ENCODE data around the gene RAD21L1.
"Not testable (repeated sequence)": the region's sequence is repeated elsewhere in the genome, so short reads cannot be mapped to it uniquely, and the experiment has no call there.

Gene RAD21L1

DNA sequence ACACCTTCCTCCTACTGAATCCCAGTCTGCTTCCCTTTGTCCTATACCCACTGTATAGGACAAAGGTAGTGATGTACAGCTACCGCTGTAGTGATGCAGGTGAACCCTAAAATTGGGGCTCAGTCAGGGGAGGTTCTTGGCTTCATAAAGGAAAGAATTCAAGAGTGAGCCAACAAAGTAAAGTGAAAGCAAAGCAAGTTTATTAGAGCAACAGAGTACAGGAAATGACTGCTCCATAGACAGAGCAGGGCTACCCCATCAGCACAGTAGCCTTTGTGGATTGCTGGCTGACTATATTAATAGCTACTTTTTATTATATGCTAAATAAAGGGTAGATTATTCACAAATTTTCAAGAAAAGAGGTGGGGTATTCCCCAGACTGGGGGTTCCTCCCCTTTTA lies 25.9 kb upstream of the RAD21L1 start:
- DNase-seq (ENCODE audit: low spot score) = no peak

DNA sequence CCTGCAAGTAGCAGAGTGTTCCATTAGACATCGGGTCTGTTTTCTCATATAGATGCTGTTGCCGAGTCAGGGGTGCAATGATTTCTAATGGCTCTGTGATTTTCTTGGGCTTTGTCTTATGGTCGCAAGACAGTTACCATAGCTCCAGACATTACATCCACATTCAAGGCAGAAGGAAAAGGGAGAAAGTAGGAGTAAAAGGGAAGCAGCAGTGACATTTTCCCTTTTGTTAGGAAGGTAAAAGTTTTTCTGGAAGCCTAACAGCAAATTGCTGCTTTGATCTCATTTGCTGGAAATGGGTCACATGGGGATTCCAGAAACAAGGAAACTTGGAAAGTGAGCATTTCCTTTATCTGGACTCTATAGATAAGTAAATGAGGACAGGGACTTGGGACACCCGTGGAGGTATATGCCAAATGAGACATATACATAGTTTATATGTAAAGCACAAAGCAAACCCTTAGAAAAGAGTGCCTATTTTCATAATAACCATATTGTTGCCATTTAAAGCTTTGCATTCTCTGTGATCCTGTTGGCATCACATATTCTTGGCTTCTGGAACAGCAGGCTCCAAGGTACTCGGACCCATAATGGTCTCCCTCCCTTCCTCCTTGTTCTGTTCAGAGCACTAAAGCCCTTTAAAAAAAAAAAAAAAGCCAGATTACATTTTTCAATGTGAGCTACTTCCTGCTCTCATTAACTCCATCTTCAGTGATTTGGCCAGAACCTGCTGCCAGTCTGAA lies 22.9 kb upstream of the RAD21L1 start, which contains the start of gene C20orf202:
Gene C20orf202, plus strand, starts transcription at position 693 of the 743 bp plus-strand sequence. CDS start 132 bp downstream, outside the sequence.
- no peak for DNase-seq (ENCODE audit: low spot score)

DNA sequence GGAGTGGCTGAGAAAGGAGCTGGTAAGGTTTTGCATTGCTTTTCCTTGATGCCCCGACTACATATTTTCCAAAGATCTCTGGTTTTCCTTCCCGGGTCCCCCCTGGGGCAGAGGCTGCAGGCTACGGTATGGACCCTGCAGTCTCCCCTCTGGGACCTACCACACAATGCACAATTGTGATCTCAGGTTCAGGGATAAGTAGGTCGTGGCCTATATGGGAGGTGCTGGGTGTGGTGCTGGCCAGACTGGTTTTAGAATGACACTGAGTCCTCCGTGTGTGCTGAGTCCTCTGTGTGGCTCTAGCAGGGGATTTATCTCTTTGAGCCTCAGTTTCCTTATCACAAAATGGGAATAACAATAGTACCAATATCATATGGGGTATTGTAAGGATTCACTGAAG lies 22.2 kb upstream of the RAD21L1 start:
- no peak for DNase-seq (ENCODE audit: low spot score)

DNA sequence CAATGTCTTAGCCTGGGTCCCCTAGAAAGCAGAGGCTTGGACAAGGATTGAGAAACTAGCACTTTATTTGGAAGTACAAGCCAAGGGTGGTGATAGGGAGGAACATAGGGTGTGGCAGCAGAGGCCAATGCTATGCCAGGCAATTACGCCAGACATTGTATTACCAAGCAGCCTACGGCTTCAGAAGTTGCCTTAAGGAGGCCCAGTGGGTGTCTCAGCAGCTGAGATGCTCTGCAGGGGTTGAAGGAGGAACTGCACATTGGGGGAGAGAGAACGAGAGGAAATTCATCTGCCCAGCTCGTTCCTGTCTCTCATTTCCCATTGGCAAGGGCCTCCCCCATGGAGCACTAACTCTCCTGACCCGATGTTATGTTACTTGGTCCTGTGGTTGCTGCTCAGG lies 21.7 kb upstream of the RAD21L1 start:
- DNase-seq (ENCODE audit: low spot score) = no peak

DNA sequence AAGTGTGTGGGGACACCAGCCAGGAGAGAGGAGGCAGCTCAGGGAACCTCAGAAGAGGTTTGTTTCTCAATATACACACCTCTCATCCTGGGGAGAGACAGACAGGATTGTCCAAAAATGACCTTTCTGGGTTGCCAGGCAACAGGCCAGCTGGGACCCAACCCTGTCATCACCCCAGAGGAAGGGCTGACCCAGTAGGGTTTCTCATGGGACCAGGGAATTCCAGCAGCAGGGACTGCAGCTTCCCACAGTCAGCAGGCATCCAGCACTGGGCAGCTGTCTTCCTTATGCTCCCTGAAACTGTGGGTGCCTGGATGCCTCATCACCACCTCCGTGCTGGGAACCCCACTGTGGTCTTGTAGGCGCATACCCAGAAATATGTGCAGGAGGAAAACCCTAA lies 21.3 kb upstream of the RAD21L1 start:
- no peak for DNase-seq (ENCODE audit: low spot score)

DNA sequence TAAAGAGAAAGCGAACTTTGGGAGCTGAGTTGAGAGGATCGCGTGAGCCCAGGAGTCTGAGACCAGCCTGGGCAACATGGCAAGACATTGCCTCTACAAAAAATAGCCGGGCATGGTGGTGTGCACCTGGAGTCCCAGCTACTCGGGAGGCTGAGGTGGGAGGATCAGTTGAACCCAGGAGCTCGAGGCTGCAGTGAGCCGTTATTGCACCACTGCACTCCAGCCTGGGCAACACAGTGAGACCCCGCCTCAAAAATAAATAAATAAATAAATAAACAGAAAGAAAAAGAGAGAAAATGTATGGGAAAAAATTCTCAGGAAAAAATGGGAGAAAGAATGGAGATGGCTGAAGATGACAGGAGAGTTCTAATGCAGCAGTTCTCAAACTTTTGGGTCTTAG lies 20.0 kb upstream of the RAD21L1 start:
- DNase-seq (ENCODE audit: low spot score) = no peak

DNA sequence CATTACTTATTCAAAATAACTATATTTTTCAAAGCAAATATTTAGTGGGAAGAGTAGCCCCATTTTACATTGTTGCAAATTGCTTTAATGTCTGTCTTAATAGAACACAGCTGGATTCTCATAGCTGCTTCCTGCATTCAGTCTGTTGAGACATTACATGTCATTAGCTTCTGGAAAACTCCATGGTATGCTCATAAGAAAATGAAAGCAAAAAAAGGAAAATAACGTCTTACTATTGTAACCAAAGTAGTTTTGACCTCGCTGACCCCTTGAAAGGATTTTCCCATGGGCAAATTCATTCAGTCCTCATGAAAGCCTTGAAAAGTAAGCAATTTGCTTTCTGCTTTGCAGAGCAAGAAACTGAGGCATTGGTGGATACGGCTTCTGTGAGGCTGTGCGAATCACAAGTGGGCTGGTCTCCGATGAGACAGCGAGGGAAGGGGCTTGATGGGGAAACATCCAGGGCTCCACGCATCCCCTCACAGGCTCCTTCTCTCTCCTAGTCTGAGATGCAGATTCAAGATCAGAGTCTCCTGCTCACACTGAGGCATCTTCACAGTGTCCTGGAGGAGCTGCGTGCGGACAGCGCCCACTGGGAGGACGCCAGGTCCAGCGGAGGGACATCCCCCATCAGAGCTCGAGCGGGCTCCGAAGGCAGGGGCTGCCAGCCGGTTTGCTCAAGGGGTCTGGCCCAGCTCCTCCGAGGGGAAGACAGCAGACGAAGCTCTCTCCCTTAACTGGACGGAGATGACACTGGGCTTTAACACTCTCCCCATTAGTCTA lies 19.3 kb upstream of the RAD21L1 start:
- DNase-seq (ENCODE audit: low spot score) = no peak

DNA sequence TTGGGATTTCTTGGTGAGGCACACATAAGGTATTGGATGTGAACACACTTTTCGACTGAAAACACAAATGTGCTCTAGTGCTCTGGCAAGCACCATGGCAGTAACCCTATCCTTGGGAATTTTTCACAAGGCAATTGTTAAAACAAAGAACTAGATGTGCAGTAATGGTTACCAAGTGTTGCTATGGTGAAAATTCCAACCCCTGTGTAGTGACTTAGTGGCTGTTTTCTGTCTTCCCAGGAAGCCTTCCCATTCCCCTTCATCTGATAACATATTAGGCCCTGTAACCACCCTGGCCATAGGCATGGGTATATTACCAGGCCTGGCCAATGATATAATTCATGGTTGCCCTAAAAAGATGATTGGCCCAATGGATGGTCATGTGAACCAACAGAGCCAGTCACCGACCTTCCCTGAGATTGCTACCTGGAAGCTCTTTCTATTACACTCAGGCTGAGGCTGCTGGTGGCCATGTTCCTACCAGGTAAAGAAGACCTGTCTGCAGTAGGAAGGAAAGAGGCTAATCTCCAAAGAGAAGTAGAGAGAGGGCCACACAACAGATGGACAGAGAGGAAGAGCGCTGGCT lies 18.5 kb upstream of the RAD21L1 start:
- no peak for DNase-seq (ENCODE audit: low spot score)

DNA sequence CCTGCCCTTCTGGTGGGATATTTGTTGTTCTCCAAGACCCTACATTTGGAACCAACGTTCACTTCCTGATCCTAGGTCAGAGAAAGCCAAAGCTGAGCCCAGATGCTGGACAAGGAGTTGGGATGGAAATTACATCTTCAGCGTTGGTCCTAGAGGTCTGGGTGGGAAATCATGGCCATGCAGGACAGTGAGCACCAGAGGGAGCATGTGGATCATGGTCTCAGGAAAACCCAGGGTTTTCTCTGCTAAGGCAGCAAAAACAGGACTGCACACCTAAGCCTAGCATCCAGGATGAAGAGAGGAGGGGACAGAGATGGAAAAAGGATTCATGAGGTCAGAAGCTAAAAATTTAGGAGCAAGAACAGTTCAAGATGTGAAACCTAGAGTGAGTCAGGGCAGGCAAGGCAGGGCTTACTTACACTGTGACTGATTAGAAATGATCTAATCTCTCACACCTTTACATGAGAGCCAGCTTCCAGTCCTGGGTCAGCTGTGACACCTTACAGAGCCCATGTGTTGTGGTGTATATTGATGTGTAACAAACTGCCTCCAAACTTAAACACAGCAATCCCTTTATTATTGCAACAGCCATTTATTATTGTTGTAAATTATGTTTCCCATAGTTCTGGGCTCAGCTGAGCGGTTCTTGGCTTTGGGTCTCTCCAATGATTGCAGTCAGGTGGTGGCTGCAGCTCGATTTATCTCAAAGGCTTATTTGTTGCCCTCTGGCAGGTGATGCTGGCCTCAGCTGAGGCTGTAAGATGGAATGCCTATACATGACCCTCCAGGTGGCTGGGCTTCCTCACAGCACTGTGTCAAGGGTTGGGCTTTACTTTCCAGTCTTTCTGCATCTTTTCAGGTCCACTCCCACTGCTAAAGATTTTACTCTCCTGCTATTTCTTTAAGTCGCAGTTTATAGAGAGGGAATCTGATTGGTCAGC lies 16.1 kb upstream of the RAD21L1 start:
- DNase-seq (ENCODE audit: low spot score) = no peak

DNA sequence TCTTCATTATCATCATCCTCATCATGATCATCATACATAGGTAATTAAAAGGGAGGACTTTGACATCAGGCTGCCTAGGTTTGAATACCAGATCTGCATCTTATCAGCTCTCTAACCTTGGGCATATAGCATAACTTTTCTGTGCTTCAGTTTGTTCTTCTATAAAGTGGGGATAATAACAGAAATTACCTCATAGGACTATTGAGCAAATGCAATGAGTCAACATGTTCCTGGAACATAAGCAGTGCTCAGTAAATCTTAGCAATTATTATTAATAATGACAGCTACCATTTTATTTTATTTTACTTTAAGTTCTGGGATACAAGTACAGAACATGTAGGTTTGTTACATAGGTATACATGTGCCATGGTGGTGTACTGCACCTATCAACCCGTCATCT lies 15.3 kb upstream of the RAD21L1 start:
- DNase-seq (ENCODE audit: low spot score) = no peak

DNA sequence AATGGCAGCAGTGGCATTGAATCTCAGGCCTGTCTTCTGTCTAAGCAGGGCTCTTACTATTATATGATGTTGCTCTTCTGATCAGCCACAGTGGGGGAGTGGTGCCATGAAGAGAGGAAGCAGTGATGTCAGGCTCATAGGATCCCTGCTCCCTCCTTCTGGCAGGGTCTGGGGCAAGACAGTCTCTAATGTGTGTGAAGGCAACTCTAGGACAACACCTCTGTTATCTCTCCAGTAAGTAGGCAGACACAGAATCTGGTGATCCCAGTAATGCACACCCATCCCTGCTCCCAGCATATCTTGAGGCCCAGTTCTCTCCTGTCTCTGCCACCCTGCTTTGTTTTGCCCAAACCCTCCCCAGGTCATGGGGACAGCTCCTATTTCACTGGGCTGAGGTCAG lies 13.8 kb upstream of the RAD21L1 start:
- no peak for DNase-seq (ENCODE audit: low spot score)

DNA sequence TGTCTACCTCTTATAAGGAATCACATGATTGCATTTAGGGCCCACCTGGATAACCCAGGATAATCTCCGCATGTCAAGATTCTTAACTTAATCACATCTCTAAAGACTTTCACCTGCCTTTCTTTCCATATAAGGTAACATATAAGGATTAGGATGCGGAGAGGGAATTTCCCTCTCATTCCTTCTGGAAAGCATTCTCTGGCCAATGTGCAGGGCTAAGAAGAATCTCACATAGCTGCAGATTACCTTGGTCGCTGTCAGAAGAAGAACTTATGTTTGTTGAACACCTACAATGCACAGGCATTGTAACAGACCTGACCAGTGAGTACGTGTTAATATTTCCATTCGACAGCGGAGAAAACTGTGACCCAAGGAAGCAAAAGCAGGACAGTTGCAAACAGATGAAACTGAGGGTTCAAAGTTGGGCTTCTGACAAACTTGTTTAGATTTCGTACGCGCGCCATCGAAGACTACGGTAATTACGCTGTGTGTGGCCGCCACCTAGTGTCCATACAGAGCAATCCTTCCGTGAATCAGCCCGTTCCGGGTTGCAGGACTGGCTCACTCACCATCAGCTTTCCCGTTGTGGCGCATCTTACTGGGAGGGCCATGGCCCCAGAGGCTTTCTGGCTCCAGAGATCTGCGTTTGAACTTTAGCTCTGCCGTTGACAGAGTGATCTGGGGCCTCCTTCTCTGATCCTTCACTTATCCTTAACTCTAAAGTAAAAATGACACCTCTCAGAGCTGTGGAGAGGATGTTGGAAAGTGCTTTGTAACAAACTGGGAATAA lies 13.0 kb upstream of the RAD21L1 start:
- DNase-seq (ENCODE audit: low spot score) = peak; percentile 57

DNA sequence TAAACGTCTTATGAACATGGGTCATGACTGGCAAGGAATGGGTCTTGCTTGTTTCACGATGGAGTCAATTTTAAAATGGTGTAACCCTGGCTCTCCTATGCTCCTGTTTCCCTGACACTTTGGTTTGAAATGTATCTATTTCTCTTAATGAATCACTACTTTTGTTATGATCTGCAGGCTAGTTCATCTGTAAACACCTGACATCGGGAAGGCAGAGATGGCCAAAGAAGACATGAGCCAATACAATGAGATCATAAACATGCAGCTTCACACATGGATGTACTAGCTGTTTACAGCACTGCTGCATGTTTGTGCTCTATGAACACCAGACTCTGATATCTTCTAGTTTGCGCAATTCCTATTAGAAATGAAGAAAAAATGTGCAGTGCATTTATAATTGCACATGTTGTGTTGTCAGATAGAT lies 11.0 kb upstream of the RAD21L1 start:
- DNase-seq (ENCODE audit: low spot score) = no peak

DNA sequence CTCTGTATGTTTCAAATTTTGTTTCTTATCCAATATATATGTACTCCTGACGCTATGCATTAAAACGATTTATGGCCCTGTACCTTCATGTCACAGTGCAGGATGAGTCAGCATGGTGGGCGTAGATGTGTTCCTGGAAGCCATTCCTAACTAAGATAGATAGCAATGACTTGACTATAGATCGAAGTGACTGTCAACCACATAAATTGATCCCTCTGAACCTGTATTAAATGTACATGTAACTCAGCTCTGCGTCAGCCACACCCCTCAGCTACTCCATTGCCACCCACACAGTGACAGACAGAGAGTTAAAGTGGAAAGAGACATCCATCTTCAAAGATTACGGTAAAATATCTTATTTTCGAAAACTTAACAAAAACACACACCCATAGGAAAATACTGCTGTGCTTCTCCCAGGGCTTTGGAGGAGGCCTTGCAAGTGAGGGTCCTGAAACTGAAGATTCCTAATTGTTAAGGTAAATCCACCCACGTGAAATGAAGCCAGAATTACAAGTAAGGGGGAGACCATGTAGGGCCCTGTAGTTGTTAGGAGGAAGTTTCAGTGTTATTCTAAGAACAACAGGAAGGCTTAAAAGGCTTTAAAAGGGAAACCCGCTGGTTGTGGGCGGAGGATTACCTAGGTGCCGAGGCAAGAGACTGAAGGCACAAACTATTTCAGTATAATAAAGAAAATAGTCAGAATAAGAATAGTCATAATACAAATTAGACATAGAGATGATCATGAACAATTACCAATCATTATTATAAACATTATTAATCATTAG lies 10.3 kb upstream of the RAD21L1 start:
- DNase-seq (ENCODE audit: low spot score) = no peak

DNA sequence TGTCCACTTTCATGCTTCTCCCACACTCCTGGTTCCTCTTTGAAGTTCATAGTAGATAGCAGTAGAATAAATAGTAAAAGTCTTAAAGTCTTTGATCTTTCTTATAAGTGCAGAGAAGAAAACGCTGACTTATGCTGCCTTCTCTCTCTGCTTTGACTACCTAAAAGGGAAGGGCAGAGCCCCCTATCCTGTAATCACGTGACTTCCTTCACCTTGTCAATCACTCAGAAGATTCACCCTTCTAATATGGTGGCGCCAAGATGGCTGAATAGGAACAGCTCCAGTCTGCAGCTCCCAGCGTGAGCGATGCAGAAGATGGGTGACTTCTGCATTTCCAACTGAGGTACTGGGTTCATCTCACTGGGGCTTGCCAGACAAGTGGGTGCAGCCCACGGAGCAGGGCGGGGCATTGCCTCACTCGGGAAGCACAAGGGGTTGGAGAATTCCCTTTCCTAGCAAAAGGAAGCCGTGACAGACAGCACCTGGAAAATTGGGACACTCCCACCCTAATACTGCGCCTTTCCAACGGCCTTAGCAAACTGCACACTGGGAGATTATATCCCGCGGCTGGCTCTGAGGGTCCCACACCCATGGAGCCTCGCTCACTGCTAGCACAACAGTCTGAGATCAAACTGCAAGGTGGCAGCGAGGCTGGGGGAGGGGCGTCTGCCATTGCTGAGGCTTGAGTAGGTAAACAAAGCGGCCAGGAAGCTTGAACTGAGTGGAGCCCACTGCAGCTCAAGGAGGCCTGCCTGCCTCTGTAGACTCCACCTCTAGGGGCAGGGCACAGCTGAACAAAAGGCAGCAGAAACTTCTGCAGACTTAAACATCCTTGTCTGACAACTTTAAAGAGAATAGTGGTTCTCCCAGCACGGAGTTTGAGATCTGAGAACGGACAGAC lies 9.1 kb upstream of the RAD21L1 start:
- DNase-seq (ENCODE audit: low spot score) = not testable (repeated sequence)

DNA sequence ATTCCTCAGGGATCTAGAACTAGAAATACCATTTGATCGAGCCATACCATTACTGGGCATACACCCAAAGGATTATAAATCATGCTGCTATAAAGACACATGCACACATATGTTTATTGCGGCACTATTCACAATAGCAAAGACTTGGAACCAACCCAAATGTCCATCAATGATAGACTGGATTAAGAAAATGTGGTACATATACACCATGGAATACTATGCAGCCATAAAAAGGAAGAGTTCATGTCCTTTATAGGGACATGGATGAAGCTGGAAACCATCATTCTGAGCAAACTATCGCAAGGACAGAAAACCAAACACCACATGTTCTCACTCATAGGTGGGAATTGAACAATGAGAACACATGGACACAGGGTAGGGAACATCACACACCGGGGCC lies 3.1 kb upstream of the RAD21L1 start:
- not testable (repeated sequence) for DNase-seq (ENCODE audit: low spot score)

DNA sequence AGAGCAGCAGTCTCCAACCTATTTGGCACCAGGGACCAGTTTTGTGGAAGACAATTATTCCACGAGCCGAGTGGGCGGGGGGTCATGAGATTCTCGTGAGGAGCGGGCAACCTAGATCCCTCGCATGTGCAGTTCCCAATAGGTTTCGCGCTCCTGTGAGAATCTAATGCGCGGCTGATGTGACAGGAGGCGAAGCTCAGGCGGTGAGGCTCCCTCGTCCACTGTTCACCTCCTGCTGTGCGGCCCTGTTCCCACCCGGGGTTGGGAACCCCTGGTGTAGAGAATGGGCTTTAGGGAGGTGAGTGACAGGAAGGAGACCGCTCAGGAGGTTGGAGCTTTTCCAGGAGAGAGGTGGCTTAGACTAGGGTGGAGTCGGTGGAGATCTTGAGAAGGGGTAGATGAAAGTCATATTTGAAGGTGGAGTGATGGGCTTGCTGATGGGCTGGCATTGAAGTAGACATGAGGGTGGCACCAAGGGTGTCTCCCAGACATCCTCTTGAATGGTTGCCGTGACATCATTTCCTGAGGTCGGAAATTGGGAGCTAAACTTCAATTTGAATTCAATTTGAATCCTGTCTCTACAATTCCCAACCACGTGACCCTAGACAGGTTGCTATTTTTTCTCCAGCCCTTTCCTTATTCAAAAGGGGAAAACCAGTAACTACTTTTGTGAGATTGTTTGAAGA lies 1.5 kb upstream of the RAD21L1 start:
- no peak for DNase-seq (ENCODE audit: low spot score)

DNA sequence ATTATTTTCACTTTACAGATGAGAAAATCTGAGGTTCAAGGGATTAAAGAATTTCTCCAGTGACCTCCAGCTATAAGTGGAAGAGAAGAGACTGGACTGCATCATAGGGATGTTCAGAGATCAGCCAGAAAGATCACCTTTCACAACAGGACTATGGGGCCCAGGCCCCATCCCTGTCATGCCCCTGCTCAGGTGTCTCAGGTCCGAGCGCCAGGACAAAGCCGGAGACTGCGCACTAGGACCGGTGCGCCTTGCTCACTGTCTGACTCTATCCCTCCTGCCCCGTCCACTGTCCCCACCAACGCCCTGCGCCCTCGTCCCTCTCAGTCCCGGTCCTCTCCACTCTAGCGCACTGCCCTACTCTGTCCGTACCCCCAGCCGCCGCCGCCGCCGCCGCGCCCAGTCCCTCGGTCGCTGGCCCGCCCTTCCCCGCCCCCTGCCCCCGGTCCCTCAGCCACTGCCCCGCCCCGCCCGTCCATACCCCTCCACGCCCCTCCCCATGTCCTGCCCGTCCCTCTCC lies 521 bp upstream of the RAD21L1 start:
- peak; percentile 84 for DNase-seq (ENCODE audit: low spot score)

Data from HuH-7.5 (cell line).